ENCODE measurements around the gene CMYA5. TPM values are rescaled to one million over a fixed set of nuclear protein-coding genes. Genes with fewer than 3 reads are reported as not detected.

The CMYA5 gene
- total and polyA plus RNA-seq, 4 donors, result 0.29 to 12.3 (median 0.72) TPM

- DNase-seq (no peak), ATAC-seq (ENCODE audit: insufficient read depth, low FRiP score) (no peak)
- WGBS, 2 donors, result 33 to 43% methylated on average over 1 of the region's 1 CpG
- H3K27ac ChIP-seq (ENCODE audit: low read depth in 1 of 2, low read length in 1 of 2), result no peak overlapping the region
- H3K9ac ChIP-seq (ENCODE audit: insufficient read depth in 1 of 2, low read length in 2 of 2), result no peak overlapping the region
- peaks cover 0 to 1% (median 0%) of the 10 kb centered on the region in 5 donors for H3K4me1 ChIP-seq (ENCODE audit: control insufficient read depth in 5 of 5, insufficient read depth in 5 of 5, low read length in 5 of 5)
- H3K27me3 ChIP-seq (ENCODE audit: control insufficient read depth in 3 of 3, insufficient read depth in 3 of 3, low read length in 2 of 3), result no peaks in the 10 kb centered on the region
- H3K4me3 ChIP-seq, result no peak overlapping the region
- TF ChIP-seq, protein P1, sequence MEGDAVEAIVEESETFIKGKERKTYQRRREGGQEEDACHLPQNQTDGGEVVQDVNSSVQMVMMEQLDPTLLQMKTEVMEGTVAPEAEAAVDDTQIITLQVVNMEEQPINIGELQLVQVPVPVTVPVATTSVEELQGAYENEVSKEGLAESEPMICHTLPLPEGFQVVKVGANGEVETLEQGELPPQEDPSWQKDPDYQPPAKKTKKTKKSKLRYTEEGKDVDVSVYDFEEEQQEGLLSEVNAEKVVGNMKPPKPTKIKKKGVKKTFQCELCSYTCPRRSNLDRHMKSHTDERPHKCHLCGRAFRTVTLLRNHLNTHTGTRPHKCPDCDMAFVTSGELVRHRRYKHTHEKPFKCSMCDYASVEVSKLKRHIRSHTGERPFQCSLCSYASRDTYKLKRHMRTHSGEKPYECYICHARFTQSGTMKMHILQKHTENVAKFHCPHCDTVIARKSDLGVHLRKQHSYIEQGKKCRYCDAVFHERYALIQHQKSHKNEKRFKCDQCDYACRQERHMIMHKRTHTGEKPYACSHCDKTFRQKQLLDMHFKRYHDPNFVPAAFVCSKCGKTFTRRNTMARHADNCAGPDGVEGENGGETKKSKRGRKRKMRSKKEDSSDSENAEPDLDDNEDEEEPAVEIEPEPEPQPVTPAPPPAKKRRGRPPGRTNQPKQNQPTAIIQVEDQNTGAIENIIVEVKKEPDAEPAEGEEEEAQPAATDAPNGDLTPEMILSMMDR (IDR thresholded peaks at IDR 0.05; ENCODE audit: control extremely low read depth, extremely low read depth), result no peak
- H3K9me3 ChIP-seq (ENCODE audit: control insufficient read depth in 4 of 4, insufficient read depth in 3 of 4, low read length in 3 of 4), result peaks cover 0 to 2% (median 0%) of the 10 kb centered on the region in 4 donors
- H3K36me3 ChIP-seq (ENCODE audit: control insufficient read depth in 4 of 4, insufficient read depth in 4 of 4, low read length in 4 of 4), result peaks cover 0 to 15% (median 0%) of the 10 kb centered on the region in 4 donors
Observed at GRCh38 chr5:79802406-79802805, 112.8 kb downstream of the CMYA5 start.

DNA sequence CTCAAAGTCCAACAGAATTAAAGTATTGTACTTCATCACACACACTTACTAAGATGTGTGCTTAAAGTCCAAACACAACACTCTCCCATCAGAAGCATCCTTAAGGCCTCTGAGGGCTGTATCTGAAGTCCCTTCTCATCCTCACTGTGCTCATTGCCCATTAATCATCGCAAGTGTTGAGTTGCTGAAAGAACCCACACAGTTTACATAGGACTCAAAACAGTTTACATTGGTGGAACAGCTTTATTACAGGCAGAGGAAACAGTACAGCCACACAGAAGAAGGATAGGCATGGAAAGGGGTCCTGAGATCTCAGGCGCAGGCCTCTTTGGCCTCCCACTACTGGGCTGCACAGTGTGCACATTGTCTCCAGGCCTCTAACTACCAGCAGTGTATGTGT is 113.4 kb downstream of the CMYA5 start:
- Histone ChIP-seq H3K4me3 (no peak overlapping the region), H3K9me3 (ENCODE audit: control insufficient read depth in 4 of 4, insufficient read depth in 3 of 4, low read length in 3 of 4) (peaks cover 0 to 2% (median 0%) of the 10 kb centered on the region in 4 donors), H3K27me3 (ENCODE audit: control insufficient read depth in 3 of 3, insufficient read depth in 3 of 3, low read length in 2 of 3) (no peaks in the 10 kb centered on the region), H3K4me1 (ENCODE audit: control insufficient read depth in 5 of 5, insufficient read depth in 5 of 5, low read length in 5 of 5) (peaks cover 0 to 1% (median 0%) of the 10 kb centered on the region in 5 donors), H3K36me3 (ENCODE audit: control insufficient read depth in 4 of 4, insufficient read depth in 4 of 4, low read length in 4 of 4) (peaks cover 0 to 14% (median 0%) of the 10 kb centered on the region in 4 donors), H3K9ac (ENCODE audit: insufficient read depth in 1 of 2, low read length in 2 of 2) (no peak overlapping the region), H3K27ac (ENCODE audit: low read depth in 1 of 2, low read length in 1 of 2) (no peak overlapping the region)
- TF ChIP-seq, protein P1 (IDR thresholded peaks at IDR 0.05; ENCODE audit: control extremely low read depth, extremely low read depth), result no peak
- DNase-seq, result peak in 2 of 3 donors; percentile 5 to 29
- 52 to 69% methylated on average over 2 of the region's 2 CpGs for WGBS, 2 donors
- ATAC-seq (ENCODE audit: insufficient read depth, low FRiP score), result no peak

DNA sequence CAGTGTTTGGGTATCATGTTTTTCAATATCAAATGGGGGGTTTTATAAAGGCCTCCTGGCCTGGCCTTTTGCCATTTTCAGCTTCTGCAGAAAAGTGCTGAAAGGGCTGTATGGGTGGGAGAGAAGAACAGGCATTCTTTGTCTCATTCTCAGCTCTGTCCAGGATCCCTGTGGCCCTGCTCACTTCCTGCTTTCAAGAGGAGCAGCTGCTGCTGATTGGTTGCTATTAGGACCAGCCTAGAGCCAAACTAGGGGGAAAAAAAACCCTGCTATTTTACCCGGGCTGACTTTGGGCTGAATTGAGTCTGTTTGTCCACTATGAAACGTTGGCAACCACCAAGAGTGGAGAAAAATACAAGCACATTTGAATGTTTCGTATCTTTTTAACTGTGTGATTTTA is 117.1 kb downstream of the CMYA5 start:
- ATAC-seq (ENCODE audit: insufficient read depth, low FRiP score) (no peak), DNase-seq (peak; percentile 22 to 53 (median 37))
- Histone ChIP-seq H3K9ac (ENCODE audit: insufficient read depth in 1 of 2, low read length in 2 of 2) (no peak overlapping the region), H3K4me3 (no peak overlapping the region), H3K9me3 (ENCODE audit: control insufficient read depth in 4 of 4, insufficient read depth in 3 of 4, low read length in 3 of 4) (peaks cover 0 to 1% (median 0%) of the 10 kb centered on the region in 4 donors), H3K4me1 (ENCODE audit: control insufficient read depth in 5 of 5, insufficient read depth in 5 of 5, low read length in 5 of 5) (peaks cover 0 to 3% (median 0%) of the 10 kb centered on the region in 5 donors), H3K27ac (ENCODE audit: low read depth in 1 of 2, low read length in 1 of 2) (no peak overlapping the region), H3K27me3 (ENCODE audit: control insufficient read depth in 3 of 3, insufficient read depth in 3 of 3, low read length in 2 of 3) (no peaks in the 10 kb centered on the region), H3K36me3 (ENCODE audit: control insufficient read depth in 4 of 4, insufficient read depth in 4 of 4, low read length in 4 of 4) (peaks cover 0 to 6% (median 0%) of the 10 kb centered on the region in 4 donors)
- WGBS, 2 donors, result 48 to 53% methylated on average over 3 of the region's 3 CpGs
- TF ChIP-seq, protein P1 (IDR thresholded peaks at IDR 0.05; ENCODE audit: control extremely low read depth, extremely low read depth), result no peak

DNA sequence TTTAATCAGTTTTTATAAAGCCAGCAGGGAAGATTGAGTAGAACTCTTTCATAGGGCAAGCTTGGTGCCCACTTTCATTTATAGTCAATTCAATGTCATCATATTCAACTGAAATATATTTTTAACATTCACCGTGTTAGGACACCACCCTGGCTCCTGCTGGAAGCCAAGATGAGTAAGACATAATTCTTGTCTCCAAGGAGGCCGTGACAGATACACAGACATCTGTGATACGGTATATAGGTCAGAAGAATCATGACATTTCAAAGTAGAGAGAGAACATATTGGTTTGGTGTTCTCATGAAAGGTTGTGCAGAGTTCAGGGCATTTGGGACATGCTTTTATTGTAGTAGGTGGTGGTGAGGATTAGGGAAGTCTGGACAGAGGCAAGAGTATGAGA is 120.1 kb downstream of the CMYA5 start:
- TF ChIP-seq, protein P1 (IDR thresholded peaks at IDR 0.05; ENCODE audit: control extremely low read depth, extremely low read depth), result no peak
- no peak overlapping the region for H3K4me3 ChIP-seq
- no peak overlapping the region for H3K9ac ChIP-seq (ENCODE audit: insufficient read depth in 1 of 2, low read length in 2 of 2)
- DNase-seq (no peak), ATAC-seq (ENCODE audit: insufficient read depth, low FRiP score) (no peak)
- H3K36me3 ChIP-seq (ENCODE audit: control insufficient read depth in 4 of 4, insufficient read depth in 4 of 4, low read length in 4 of 4), result no peaks in the 10 kb centered on the region
- no peaks in the 10 kb centered on the region for H3K27me3 ChIP-seq (ENCODE audit: control insufficient read depth in 3 of 3, insufficient read depth in 3 of 3, low read length in 2 of 3)
- no peaks in the 10 kb centered on the region for H3K9me3 ChIP-seq (ENCODE audit: control insufficient read depth in 4 of 4, insufficient read depth in 3 of 4, low read length in 3 of 4)
- no peak overlapping the region for H3K27ac ChIP-seq (ENCODE audit: low read depth in 1 of 2, low read length in 1 of 2)
- peaks cover 0 to 9% (median 0%) of the 10 kb centered on the region in 5 donors for H3K4me1 ChIP-seq (ENCODE audit: control insufficient read depth in 5 of 5, insufficient read depth in 5 of 5, low read length in 5 of 5)
- WGBS, 2 donors, result 86 to 94% methylated on average over 3 of the region's 3 CpGs

All from lung (tissue), 12 donors.